ENCODE results near the gene TIMD4.

The TIMD4 gene

DNA sequence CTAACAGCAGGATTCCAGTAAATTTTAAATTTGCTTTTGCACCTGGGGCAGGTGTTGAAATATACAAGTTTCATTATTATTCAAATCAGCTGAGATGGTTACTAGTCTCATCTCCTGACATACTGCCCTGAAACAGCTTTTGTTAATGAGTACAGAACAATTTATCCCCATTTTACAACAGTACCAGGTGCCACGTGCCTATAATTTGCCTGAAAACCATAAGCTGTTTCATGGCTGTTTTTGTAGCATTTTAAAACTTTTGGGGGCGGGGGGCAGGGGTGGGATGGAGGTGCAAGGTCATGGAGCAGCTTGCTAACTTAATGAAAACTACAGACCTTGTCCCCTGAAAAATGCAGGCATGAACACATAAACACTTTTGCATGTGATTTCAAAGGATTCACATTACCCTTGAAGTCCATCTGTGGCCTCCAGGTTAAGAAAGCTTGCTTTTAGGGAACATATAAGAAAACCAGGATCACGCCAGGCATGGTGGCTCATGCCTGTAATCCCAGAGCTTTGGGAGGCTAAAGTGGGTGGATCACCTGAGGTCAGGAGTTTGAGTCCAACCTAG, 42.1 kb downstream of the TIMD4 start:
- no peak for DNase-seq

DNA sequence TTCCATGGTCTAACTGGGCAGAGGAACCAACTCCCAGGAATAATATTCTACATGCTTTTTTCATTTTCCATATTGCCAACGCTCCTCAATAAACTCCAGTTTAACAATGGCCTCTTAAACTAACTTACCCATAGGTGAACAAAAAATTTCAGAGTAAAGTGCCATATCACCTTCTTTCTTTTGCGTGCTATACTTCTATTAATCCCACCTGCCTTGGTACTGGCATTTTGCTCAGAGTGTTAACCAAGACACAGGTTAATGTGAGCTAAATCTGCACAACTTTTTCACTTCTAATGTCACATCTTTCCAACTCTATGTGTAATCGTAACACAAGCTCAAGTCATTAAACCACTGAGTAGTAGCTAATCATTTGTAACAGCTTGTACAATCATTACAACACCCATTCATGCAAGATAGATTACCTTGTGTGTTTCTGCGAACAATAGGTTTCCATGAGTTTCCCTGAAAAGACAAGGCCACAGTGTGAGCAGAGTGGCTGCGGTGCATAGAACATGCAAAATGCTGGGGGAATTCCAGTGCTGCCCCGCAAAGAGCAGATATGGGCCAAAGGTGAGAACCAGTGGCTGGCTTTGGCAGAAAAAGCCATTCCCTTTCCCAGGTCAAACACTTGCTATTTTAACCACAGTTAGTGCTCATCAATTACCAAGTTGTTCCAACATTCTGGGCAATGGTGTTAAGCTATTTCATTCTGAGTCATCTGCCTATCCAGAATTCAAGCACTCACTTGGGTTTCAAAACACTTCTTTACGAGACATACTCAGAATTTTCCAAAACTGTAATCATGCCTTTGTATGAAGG, 42.8 kb downstream of the TIMD4 start:
- DNase-seq, result peak; percentile 40

DNA sequence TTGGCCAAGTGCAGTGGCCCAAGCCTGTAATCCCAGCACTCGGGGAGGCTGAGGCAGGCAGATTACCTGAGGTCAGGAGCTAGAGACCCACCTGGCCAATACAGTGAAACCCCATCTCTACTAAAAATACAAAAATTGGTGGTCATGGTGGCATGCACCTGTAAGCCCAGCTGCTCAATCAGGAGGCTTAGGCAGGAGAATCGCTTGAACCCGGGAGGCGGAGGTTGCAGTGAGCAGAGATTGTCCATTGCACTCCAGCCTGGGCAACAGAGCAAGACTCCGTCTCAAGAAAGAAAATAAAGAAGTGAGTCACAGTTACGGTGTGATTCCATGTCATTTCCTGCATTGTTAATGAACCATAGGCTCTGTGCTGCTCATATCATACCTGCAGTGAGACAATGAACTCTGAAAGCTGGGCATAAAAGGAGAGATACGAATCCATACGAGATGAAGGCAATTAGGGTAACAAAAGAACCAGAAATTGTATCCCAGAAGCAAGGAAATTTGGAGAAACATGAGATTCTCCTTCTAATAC, 44.6 kb downstream of the TIMD4 start:
- no peak for DNase-seq

DNA sequence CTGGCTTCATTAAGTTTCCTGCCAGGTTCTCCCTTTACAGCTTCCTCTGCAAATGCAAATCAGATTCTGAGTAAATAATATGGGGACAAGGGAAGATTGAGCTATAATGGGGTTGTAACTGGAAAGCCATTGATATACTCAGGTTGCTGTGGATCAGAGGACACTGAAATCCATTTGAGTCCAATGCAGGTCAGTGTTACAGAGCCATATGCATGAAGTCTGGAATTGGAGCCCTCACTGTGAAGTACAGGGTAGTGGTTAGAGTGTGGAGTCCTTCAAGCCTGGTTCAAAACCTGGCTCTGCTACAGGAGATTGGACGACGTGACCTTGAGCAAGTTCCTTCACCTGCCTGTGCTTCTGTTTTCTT, 48.7 kb downstream of the TIMD4 start:
- no peak for DNase-seq

DNA sequence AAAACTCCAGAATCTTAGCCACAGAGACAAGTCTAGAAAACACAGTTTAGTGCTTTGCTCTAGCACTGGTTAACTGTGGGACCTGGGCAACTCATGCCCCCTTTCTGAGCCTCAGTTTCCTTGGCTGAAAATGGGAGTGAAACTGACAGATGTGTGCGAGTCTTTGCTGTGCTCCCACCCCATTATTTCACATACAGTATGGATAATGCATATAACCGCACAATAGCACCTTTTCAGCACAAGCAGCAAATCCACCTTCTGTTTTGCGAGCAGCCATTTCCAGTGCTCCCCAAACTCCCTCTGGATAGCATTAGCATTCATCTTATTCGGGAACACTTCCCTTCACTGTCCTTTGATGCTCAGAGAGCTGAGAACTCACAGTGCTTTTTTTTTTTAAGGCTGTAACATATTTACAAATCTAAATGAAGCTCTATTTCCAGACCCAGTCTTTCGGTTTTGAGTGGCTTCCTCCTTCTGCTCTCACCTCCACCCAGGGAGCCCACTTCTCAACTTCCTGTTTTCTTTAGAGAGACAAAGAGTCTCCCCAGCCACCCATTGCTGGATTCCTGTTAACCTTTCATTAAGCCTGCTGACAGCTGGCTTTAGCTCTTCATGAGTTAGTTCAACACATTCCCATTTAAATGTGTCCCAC, 49.2 kb downstream of the TIMD4 start:
- no peak for DNase-seq

DNA sequence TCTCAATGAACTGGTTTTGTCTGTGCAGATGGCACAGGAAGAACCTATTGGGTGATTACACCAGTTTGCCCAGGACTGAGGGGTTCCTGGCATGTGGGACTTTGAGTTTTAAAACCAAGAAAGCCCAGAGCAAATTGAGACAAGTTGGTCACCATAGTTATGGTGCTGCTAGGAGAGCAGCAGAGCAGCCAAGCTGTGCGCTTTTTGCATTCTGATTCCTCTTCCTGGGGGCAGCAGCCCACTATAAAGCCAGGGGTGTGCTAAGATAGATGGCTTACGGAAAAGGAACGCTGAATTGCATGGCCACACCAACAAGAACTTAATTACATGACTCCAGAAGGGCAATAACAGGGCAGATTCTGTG, 49.7 kb downstream of the TIMD4 start:
- no peak for DNase-seq

DNA sequence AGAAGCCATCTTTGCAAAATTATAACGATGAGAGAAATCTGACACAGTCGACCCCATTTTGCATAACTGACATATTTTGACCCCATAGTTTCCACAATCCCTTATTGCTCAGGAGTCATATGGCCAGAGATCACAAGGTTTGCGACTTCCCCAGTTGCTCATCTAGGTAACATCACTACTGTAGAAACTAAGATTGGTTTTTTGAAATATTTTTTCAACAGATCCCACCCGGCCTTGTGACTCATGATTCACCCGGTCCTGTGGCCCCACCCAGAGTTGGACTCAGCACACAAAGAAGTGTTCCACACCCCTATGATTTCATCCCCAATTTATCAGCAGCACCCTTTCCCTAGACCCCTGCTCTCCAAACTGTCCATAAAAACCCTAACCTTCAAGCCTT, 50.2 kb downstream of the TIMD4 start:
- no peak for DNase-seq

DNA sequence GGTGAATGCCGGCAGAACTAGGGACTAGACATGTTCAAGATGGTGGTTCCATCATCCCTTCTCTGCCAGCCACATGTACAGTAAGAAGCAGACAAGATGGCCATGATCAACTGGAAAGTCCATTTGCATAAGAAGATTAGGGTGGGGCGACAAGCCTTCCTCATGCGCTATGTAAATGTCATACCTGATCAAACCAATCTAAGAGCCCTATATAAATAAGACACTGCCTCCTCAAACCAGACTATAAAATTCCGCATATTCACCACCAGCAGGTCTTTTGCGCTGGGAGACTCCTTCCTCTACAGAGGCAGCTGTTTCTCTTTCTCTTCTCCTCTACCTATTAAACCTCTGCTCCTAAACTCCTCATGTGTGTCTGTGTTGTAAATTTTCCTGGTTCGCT, 53.8 kb downstream of the TIMD4 start:
- DNase-seq, result no peak

DNA sequence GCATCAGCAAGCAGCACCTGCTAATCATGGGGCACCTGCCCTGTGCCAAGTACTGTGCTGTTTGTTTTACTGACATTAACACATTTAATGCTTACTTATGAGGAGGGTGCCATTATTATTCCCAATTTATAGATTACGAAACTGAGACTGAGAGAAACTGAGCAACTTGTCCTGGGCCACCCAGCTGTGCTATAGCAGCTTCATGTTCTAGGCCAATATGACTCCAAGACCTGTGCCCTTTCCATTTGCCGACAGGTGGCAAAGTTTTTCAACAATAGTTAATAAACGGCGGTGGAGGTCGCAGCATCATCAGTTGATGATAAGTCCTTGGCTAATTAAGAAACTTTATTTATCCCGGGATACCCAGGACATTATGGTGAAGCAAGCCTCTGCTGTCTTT, 55.4 kb downstream of the TIMD4 start:
- DNase-seq, result no peak

DNA sequence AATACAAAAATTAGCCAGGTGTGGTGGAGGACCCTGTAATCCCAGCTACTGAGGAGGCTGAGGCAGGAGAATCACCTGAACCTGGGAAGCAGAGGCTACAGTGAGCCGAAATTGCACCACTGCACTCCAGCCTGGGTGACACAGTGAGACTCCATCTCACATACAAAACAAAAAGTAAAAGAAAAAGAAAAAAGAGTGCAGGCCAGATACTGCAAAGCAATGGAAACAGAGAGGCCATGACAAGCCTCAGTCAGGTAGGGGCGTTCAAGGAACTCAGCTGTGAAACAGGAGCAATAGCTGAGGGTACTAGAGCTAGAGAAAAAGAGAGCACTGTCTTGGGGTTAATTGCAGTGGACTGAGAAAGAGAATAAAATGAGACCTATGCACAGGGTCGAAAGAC, 56.2 kb downstream of the TIMD4 start:
- no peak for DNase-seq

DNA sequence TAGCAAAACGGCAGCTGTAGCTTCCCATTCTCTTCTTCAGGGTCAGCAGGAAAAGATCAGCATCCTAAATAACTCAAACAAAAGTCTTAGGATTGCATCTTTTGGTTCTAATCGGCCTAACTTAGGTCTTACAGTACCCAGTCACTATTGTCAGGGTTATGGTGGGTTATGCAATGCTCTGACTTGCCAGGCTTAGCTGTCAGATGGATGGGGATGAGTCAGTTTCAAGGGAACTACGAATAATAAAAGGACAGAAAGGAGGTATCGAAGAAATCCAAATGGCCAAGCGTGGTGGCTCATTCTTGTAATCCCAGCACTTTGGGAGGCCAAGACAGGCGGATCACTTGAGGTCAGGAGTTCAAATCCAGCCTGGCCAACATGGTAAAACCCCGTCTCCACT, 66.5 kb downstream of the TIMD4 start:
- no peak for DNase-seq

DNA sequence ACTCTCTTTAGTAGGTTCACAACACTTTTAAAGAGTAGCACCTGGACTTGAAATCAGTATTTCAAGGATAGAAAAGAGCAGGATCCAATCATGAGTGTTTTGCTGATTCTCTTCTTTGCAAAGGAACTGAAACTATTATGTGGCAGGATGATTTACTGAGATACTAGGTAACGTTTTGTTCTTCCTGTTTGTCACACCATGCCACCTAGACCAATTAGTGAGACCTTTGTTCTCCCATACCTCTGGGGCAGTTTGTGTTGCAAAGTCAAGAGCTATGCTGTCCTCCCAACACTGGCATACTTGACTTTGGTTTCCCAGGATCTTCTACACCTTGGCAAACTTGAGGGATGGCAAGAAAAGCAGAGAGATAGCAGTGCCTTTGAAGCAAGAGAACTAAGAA, 69.5 kb downstream of the TIMD4 start:
- no peak for DNase-seq

DNA sequence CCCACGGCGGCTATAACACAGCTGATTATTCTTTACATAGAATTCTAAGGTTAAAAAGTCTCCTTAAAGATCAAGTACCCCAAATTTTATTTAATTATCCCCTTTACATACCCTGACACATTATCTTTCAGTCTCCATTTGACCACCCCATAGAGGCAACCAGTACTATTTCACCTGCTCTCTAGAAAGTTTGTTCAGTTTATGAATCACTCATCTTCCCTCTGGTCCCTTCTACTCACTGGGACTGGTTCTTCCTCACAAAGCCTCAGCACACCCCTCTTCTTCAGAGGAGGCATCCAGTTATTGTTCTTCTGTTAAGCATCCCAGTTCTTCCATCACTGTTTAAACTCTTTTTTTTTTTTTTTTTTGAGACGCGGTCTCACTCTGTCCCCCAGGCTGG, 70.2 kb downstream of the TIMD4 start:
- no peak for DNase-seq

DNA sequence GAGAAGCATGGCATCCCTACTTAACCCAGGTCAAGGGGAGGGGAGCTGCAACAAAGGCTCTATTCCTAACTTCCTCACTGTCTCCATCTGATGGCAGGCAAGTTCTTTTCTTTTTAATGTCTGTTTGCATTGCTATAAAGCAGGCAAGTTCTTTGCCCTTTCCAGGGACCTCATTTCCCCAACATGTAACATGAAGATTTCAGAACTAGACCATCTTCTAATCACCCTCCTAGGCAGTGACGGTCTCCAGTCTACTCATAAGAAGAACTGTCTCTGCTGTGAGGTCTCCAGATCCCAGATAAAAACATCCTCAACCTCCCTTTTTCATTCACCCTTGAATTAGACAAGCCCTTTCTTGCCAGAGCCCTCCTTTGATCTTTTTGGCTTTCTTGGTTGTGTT, 70.8 kb downstream of the TIMD4 start:
- no peak for DNase-seq

DNA sequence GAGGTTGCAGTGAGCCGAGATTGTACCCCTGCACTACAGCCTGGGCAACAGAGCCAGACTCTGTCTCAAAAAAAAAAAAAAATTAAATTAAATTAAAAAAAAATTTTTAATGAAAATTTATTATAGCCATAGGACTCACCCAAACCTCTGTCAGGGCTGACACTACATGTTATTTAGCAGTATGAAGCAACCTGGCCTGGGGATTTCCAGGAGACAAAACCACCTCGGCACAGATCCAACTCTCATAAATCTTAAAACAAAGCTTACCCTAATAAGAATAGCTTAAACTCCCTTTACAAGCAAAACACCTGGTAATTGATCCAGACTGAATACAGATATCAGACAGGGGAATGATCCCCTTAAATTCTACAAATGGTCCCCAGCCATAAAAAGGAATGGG, 74.5 kb downstream of the TIMD4 start:
- DNase-seq, result no peak

DNA sequence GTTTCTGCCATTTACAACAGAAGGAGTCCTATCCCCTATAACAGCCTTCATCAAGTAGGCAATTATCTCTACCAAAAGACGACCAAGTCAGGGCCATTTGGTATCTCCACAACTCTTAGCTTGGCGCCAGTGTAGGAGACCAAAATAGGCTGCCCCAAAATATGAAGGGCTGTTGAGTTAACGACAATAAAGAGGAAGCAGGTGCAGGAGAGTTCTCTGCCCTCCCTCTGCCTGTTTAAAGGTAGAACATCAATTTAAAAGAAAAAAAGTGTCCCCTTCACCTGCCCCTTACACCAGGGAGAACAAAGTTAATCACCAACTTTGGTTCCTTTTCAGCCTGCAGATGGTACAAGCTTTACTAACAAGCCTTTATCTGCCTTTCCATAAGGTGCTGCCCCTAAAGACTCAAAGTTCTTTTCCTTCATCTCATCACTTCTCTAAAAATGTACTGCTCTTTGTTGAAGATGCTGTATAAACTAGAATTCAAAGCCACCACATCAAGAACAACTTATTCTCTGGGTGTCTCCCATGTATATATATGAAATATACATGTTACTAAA, 79.6 kb downstream of the TIMD4 start:
- no peak for DNase-seq

DNA sequence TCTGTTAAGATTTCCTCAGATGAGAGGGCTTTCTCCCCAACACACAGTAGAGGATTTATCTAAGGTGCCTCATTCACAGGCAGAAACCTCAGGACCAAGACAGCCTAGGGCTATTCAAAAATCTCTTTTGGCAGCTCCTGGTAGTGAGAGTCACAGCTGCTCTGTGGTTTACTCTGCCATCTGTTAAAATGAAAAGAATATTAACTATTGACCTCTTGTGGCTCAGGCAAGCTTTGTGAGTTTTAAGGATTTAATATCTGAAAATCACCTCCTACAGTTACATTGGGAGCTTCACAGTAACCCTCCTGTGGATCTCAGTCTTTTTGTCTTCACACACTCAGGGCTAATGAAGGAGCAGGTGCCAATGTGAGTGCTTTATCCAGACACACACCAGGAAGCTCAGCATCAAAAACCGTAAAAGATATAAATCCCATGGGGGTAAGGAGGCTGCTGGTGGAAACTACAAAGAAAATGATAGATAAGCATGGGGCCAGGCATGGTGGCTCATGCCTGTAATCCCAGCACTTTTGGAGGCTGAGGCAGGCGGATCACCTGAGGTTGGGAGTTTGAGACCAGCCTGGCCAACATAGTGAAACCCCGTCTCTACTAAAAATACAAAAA, 83.3 kb downstream of the TIMD4 start:
- DNase-seq, result no peak

DNA sequence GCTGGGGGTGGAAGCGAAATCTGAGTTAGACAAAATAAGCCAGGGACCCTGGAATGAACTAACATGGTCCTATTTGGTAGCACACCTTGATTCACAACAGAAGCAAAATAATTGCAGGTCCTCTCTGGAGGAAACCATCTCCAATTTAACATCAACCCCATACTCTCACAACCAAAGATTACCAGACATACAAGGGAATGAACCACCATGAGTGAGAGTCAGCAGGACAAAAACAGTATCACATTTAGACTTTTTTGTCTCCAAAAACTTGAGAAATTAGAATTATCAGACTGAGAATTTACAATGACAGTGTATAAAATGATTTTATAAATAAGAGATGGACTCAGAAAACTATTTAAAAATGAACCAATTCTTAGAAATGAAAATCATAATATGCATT, 91.8 kb downstream of the TIMD4 start:
- no peak for DNase-seq

DNA sequence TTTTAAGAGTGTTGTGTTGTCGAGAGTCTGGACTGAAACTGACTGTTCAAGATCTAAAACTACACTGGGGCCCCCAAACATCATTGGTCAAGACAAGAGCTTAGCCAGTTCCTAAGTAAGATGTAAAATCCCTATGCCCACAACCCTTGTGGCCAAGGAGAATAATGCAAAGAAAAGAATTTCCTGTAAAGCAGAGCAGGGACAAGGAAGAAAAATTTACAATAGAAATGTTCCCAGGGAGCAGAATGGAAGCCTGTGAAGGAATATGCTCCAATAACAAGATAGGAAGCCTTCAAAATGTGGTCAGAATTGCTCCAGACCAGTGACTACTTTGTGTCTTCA, 92.6 kb downstream of the TIMD4 start:
- DNase-seq, result no peak
